LNCAP (cell line): ENCODE measurements around the gene SYT6.

ENCODE experiments used
- CTCF ChIP-seq: fragments of 450-650 bp; IDR thresholded peaks from 2 replicates; pipeline ENCODE4 v1.5.1; 2017; ENCODE audit warnings: mild to moderate bottlenecking

Gene SYT6

GRCh38 chr1:114043054-114043453 is 110.6 kb downstream of the SYT6 start:
- TF ChIP-seq CTCF = no peak

DNA sequence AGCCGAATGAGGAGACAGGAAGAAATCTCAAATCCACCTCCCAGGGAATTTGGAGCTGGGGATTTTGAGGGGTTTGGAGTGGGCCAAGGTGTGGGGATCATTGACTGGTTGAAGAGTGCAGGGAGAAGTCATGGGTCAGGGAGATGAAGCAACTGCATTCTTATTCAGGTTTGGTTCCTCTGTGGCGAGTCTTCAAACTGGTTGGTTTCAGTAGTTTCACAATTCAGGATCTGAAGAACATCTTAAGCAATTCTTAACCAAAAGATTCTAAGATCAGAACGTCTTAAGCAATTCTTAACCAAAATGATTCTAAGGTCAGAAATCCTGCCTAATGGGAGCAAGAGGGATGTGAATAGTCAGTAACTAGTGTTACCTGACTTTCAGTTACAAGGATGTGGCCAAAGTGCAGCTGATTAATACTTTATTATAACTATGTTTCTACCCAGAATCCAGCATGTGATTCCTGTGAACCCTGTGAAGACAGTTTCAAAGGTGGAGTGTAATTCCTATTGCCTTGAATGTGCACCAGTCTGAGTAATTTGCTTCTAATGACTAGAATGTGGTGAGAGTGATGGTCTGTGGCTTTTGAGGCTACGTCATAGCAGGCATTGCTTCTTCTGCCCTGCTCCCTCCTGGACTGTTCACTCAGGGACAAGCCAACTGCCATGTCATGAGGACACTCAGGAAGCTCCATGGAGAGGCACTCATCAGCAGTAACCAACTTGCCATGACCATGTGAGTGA is 113.2 kb downstream of the SYT6 start:
- TF ChIP-seq CTCF = no peak
